COLO668 (cell line): ENCODE data around the gene RFX6.
"Not testable (repeated sequence)": the region's sequence is repeated elsewhere in the genome, so short reads cannot be mapped to it uniquely, and the experiment has no call there.

ENCODE experiments used
- DNase-seq: peaks from one replicate; lab custom pipeline; 2025; ENCODE audit not compliant: unreplicated experiment; lab: John Stamatoyannopoulos, UW

RFX6 gene, protein sequence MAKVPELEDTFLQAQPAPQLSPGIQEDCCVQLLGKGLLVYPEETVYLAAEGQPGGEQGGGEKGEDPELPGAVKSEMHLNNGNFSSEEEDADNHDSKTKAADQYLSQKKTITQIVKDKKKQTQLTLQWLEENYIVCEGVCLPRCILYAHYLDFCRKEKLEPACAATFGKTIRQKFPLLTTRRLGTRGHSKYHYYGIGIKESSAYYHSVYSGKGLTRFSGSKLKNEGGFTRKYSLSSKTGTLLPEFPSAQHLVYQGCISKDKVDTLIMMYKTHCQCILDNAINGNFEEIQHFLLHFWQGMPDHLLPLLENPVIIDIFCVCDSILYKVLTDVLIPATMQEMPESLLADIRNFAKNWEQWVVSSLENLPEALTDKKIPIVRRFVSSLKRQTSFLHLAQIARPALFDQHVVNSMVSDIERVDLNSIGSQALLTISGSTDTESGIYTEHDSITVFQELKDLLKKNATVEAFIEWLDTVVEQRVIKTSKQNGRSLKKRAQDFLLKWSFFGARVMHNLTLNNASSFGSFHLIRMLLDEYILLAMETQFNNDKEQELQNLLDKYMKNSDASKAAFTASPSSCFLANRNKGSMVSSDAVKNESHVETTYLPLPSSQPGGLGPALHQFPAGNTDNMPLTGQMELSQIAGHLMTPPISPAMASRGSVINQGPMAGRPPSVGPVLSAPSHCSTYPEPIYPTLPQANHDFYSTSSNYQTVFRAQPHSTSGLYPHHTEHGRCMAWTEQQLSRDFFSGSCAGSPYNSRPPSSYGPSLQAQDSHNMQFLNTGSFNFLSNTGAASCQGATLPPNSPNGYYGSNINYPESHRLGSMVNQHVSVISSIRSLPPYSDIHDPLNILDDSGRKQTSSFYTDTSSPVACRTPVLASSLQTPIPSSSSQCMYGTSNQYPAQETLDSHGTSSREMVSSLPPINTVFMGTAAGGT

DNA sequence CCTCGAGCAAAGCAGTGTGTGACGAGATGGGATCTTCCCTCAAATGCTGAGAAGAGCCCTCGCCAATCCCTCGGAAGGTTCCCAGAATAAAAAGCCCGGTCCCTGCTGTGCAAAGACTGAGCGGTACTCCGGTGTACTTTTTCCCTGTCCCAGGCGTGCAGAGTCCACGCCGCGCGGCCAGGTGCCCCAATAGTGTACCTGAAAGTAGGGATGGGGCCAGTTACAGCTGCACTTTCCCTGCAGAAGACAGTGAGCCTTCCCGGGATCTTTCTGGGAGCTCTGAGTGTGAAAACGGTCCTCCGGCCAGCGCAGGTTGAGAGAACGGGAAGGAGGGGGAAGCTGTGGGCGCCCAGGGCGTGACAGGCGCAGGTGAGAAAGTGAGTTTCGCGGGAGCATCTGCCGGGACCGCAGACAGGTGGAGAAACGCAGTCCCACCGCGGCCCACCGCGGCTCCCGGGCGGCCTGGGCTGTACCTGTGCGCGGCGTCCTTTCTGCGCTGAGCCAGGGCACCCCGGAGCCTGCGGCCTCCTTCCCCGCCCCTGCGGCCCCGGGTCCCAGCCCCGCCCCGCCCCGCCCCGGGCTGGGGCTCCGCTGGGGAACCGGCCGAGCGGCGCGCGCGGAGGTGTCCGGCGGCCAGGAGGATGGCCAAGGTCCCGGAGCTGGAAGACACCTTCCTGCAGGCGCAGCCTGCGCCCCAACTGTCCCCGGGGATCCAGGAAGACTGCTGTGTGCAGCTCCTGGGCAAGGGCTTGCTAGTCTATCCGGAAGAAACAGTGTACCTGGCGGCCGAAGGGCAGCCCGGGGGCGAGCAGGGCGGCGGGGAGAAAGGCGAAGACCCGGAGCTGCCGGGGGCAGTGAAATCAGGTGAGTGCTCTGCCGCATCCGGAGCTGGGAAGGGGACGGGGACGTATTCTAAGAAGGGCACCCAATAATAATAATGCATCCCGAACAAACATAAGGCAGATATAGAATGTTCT is at the start of gene RFX6:
RFX6 (plus strand) TSS at position 608 of the 977 bp plus-strand sequence; CDS start at position 642, 34 bp downstream.
- peak; percentile 65 for DNase-seq

DNA sequence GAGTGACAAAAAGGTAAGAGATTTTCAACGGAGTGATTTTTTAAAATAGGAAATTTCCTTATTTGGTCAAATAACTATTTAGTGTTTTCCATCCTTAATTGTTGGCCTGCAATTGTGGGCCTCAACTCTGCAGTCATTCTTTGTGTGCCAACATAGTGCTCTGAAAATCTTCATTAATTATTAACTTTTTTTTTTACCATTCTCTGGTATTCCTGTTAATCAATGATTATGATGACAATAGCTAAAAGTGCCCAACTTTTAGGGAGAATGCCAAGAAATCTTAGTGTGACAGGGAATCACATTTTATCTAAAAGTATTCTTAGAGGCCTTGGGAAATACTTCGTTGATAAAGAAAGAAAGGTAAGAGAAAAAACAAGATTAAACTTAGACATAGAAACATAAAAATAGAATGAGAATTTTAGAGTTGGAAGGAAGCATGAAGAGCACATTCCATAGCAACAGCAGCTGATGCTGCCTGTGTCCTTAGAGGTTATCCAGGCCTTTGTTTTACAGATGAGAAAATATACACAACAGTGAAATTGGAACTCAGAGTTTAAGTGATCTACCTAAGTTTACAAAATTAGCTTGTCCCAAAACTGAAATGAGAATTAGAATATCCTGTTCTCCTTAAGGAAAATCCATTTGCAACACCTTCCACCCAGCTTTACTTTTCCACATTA is 49.3 kb upstream of the RFX6 start:
- DNase-seq = no peak

DNA sequence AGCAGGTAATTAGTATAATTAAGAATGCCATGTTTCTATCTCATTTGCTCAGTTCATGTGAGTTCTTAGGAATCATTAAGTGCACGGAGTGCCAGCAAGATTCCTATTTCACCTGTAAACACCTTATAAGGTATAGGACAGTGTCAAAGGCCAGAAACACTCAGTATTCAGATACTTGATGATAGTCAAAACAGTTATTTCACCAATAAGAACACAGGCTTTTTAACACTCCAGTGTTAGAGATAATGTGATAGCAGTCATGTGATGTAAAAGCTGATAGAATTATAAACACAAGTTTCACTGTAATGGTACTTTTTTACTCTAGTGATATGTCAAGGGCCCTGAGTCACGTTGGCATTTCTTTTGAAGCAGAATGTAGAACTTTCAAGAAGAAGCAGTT is 48.1 kb upstream of the RFX6 start, which contains the start of gene GPRC6A:
GPRC6A (minus strand) TSS at position 101 of the 400 bp plus-strand sequence; CDS start at position 31, 70 bp downstream.
- no peak for DNase-seq

DNA sequence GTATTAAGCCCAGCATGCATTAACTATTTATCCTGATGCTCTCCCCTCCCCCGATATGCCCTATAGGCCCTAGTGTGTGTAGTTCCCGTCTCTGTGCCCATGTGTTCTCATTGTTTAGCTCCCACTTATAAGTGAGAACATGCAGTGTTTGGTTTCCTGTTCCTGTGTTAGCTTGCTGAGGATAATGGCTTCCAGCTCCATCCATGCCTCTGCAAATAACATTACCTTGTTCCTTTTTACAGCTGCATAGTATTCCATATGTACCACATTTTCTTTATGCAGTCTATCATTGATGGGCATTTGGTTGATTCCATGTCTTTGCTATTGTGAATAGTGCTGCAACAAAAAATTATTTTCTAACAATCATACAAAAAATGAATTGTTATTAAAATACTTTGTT is 42.5 kb upstream of the RFX6 start:
- DNase-seq = not testable (repeated sequence)

DNA sequence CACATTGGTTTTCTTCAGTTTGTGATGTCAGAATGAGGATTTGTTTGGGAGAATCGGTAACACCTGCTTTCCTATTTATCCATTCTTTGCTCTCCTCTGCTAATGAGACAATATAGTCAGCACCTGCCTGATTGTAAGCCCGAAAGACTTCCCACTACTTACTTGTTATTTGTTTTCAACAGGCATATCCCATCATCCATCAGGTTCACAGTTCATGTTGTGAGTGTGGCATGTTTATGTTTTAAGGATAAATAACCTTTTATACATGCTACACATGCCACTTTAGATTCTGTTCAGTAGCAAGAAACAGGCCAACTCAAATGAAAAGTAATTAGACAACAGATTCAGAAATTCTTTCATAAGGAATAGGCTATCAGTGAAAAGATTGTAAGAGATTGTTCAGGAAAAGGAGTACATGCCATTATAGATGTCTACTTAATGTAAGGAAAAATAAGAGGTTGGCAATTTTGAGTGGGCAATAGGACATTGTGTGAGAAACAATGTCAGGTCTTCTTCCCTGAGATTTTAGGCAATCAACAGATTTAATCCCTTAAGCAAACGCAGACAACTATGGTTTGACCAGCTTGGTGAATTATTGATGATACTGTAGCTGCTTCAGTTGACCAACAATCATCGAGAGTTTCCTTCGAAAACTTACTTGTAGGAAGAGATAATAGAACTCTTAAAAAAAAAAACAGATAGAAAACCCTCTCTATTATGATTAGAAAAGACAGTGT is 40.3 kb upstream of the RFX6 start:
- no peak for DNase-seq

DNA sequence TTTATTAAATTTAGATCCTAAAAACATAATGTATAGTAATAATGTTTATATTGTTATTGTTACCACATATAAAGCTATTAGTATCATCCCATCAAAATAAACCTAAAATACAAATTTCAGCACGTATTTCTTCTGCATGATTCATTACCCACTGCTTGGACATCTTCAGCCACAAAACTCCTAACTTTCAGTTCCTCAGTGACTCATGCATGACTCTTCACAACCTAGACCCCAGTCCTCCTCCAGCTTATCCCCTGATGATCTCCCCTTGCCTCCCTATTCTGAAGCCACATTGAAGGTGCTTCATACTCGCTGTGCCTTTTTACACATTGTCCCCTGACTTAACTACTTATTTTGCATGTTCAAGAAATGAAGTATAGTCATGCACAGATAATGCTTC is 37.0 kb upstream of the RFX6 start:
- no peak for DNase-seq

DNA sequence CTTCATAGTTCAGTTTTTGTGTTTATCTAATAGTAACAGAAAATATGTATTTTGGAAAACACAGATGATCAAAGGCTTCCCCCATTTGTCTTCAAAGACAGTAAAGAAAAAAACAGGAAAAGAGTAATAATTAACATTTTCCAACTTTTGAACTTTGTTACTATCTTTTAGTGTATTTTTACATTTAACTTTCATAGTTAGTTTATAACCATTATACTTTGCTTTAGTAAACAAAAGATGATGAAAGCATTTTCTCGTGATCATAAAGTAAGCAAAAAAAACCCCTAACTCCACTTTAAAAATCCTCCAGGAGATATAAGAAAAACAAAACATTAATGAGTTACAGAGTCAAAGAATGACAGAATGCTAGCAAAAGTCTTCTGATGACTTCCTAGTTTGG is 34.6 kb upstream of the RFX6 start:
- DNase-seq = no peak

DNA sequence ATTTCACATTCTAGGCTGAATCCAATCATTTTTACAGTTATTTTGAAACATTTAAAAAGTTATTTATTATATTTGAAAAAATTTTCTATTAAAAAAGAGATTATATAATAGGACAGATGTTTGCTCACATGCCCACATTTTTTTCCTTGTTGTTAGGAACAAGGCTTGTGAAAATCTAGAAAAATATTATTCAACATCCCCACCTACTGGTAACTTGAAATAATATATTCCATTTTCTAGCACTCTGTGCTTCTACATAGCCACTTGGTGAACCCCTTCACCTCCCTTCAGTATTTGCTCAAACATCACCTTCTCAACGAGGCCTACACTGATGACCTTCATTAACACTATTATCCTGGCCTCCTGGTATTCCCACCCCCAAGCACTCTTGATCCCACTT is 29.8 kb upstream of the RFX6 start:
- DNase-seq = no peak

DNA sequence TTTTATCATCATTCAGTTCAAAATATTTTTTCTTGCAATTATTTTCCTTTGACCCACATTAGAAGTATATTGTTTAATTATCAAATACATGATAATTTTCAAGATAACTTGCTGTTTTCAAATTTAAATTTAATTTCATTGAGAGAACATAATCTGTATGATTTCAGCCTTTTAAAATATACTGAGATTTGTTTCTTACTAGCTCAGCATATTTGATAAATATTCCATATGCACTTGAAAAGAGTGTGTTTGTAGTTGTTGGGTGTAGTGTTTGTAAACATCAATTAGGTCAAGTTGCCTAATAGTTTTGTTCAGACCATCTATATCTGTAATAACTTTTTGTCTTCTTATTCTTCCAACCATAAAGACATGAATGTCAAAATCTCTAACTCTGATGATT is 19.0 kb upstream of the RFX6 start:
- DNase-seq = no peak

DNA sequence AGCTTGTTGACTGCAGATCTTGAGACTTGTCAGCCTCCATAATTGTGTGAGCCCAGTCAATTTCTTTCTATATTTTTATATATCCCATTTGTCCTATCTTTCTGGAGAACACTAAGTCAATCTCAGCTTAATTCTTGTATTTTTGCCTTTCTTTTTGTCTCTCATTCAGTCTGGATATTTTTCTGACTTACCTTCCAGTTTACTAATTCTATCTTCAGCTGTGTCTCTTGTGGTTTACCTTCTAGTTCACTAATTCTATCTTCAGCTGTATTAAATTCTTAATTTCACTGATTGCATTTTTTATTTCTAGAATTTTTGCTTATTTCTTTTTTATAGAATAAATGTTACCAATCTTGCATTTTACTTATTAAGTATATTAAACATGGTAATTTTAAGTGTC is 17.8 kb upstream of the RFX6 start:
- no peak for DNase-seq

DNA sequence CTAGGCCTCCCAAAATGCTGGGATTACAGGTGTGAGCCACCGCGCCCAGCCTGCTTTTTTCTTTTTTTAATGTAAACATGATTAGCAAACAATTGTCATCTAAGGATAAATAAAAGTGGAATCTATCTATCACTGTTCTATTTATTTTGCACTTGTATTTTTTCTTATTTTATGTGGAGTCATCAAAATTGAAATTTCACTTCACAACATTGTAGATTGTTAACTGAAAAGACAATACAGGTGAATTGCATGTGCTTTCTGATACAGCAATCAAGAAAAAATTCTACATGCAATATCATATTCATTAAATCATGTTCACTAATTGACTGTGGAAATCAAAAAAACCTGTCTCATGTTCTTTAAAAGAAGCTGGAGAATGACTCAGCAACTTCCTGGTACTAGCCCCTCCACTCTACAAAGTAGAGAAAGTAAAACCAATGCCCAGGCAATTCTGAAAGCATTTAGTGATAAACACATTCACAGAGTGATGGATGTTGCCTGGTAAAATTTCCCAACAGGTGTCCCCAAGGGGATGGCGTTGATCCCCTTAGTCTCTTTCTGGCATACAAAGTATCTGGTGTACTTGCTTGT is 10.7 kb upstream of the RFX6 start:
- no peak for DNase-seq

DNA sequence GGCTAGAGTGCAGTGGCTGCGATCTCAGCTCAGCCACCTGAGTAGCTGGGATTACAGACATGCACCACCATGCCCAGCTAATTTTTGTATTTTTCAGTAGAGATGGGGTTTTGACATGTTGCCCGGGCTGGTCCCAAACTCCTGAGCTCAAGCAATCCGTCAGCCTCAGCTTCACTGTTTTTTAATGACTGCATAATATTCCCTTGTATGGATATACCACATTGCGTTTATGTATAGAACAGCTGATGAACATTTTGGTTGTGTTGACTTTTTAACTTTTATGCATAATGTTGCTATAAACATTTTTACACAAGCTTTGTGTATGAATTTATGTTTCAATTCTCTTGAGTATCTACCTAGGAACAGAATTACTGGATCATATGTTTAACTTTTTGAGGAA is 4.3 kb upstream of the RFX6 start:
- DNase-seq = no peak

DNA sequence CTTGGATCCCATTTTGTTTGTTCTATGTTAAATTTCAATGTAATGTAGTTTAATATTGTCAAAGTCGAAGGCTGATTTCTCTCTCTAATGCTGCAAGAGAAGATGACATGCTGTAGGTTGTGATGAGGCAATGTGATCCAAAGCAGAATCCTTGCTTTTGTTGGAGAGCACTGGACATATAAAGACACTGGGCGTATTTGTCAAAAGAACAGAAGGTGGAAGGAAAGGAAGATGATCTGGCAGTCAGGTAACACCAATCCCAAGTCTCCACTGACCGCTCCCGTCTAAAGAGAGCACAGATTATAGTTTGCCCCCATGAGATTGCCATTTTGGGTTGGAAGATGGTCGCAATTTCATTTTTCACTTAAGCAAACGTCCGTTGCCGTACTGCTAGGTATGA is 935 bp upstream of the RFX6 start:
- no peak for DNase-seq

DNA sequence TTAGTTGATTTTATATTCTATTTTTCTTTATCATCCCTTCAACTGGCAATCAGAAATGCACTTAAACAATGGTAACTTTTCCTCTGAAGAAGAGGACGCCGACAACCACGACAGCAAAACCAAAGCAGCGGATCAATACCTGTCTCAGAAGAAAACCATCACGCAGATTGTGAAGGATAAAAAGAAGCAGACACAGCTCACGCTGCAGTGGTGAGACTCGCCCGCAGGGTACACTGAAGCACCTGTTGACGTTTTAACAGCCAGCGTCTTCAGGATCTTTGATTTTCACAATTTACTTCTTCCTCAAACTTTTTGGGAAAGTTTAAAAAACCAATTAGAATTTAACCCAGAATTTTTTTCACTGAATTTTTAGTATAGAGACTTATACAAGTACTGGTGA is 701 bp downstream of the RFX6 start:
- DNase-seq = peak; percentile 15

DNA sequence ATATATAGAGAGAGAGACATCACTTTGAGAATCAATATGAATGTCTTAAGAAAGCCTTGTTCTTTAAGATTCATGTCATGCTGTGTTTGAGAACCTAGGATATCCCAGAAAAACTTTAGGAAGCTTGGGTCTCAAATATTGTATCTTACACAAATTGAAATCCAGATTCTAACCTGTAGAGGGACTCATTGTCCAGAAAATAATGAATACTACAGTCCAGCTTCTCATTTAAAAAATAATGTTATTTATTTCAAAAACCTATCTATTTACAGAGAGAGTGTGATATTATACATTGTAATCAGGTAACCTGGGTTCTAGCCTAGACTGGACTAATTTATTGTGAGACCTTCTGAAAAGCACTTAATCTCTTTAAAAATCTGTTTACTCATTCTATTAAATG is 4.2 kb downstream of the RFX6 start:
- DNase-seq = no peak

DNA sequence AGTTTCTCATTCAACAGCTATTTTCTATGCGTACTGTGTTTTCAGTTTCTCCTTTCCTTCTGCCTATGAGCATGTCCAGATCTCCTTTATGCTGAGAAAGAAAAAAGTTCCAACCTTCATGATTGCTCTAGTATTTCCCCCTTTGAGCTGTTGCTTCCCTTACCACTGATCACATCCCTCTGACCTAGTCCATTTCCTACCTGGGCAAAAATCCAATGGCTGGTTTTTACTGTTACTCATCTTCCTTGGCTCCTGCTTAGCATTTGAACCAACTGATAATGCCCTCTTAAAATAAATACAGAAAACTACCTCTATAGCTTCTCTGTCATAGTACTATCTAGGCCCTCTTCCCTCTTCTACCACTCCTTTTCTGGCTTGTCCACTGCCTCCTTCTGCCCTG is 6.0 kb downstream of the RFX6 start:
- DNase-seq = no peak

DNA sequence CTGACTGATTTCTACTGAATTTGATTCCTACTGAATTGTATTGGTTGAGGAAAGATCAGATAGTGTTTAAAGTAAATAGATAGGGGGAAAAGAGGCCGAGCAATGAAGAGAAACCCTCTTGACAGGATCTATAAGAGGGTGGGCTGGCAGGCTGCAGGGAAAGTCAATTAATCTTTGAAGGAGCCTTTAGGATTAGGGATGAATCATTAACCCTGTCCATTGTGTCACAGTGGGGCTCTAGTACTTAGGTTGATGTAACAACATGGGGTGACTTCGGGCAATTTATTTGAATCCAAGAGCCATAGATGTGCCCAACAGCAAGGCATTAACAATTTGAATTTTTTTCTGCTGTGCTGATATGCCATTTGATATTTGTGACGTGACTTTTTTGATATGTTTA is 7.5 kb downstream of the RFX6 start:
- DNase-seq = peak; percentile 16

DNA sequence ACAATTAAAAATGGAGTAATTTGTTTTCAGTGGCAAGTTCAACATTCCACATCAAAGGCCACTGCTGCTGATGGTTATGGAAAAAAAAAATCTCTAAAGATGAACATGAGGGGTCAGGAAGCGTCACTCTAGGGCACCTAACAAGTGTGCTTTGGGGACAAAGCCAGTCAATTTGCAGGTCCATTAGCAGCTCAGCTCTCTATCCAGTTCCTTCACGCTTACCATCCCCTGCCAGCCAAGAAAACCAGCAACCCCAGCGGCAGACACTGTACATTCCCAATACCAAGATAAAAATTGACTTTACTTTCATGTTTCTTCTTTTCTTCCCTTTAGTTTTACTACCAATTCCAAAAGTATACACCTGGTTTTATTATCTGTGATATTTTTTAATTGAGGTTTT is 10.1 kb downstream of the RFX6 start:
- DNase-seq = no peak

DNA sequence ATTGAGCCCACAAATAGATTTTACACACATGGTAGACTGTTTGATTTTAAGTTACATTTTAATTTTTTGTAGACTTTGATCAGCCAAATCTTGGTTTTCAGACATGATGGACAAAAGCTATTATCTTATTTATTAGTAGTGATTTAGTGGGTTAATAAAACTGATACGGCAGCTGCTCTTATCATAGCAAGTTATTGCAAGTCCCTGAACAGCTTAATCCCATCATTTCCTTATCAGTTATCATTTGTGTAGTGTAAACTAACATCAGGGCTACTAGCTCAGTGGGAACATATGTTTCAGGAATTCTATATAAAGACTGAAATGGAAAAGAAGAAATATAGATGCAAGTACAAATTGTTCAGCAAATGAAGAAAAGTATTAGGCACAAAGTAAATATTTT is 10.9 kb downstream of the RFX6 start:
- no peak for DNase-seq
